Embryonic facial prominence (tissue), 1 donor: Measurements from ENCODE around the gene NDNF.

Experiments
- DNase-seq: peaks from one replicate; pipeline ENCODE4 v3.0.0-alpha.2; 2016; ENCODE audit errors: extremely low spot score

NDNF gene

GRCh38 chr4:121070696-121071639 lies 1.4 kb downstream of the NDNF start:
- DNase-seq, result peak; percentile 20

GRCh38 chr4:121070274-121070673 lies 2.1 kb downstream of the NDNF start:
- no peak for DNase-seq

- no peak for DNase-seq
Observed at GRCh38 chr4:121069430-121069829, 2.9 kb downstream of the NDNF start.

- DNase-seq, result no peak
Observed at GRCh38 chr4:121064482-121064881, 7.9 kb downstream of the NDNF start.

- no peak for DNase-seq
Observed at GRCh38 chr4:121062521-121062920, 9.8 kb downstream of the NDNF start.

- no peak for DNase-seq
Observed at GRCh38 chr4:121061861-121062260, 10.5 kb downstream of the NDNF start.

- no peak for DNase-seq
Observed at GRCh38 chr4:121061215-121061614, 11.1 kb downstream of the NDNF start.

GRCh38 chr4:121057466-121057922 lies 14.8 kb downstream of the NDNF start:
- DNase-seq, result no peak

- no peak for DNase-seq
Observed at GRCh38 chr4:121056066-121056465, 16.3 kb downstream of the NDNF start.

- no peak for DNase-seq
Observed at GRCh38 chr4:121054373-121054772, 18.0 kb downstream of the NDNF start.

GRCh38 chr4:121053601-121054143 lies 18.7 kb downstream of the NDNF start:
- DNase-seq, result no peak

- DNase-seq, result no peak
Observed at GRCh38 chr4:121050300-121050699, 22.0 kb downstream of the NDNF start.

GRCh38 chr4:121049072-121049599 lies 23.2 kb downstream of the NDNF start:
- no peak for DNase-seq

- no peak for DNase-seq
Observed at GRCh38 chr4:121048165-121048564, 24.2 kb downstream of the NDNF start.

GRCh38 chr4:121041307-121042090 lies 30.8 kb downstream of the NDNF start:
- no peak for DNase-seq

GRCh38 chr4:121034017-121034416 lies 38.3 kb downstream of the NDNF start:
- DNase-seq, result no peak

- DNase-seq, result no peak
Observed at GRCh38 chr4:121030711-121031110, 41.6 kb downstream of the NDNF start.

GRCh38 chr4:121030131-121030530 lies 42.2 kb downstream of the NDNF start:
- peak; percentile 41 for DNase-seq

GRCh38 chr4:121026034-121026433 lies 46.3 kb downstream of the NDNF start:
- DNase-seq, result no peak

- no peak for DNase-seq
Observed at GRCh38 chr4:121025540-121025939, 46.8 kb downstream of the NDNF start.

- DNase-seq, result no peak
Observed at GRCh38 chr4:121018543-121018942, 53.8 kb downstream of the NDNF start.

- no peak for DNase-seq
Observed at GRCh38 chr4:121016611-121017010, 55.7 kb downstream of the NDNF start.
